Heart left ventricle (tissue), 16 donors: Measurements from ENCODE around the gene GDF10. TPM values are rescaled to one million over a fixed set of nuclear protein-coding genes. Genes with fewer than 3 reads are reported as not detected.

Experiments used
- ATAC-seq, 4 donors: fragments of 200-7000 bp; cut with Tn5 transposase; one replicate each; pipeline ENCODE4 v1.9.1; 2020 to 2022; ENCODE audit warnings: moderate library complexity in 4 of 4, mild to moderate bottlenecking in 3 of 4, moderate number of reproducible peaks in 1 of 4
- DNase-seq, 5 donors: peaks; one replicate each; pipeline ENCODE4 v3.0.0-alpha.2; 2020
- H3K27ac ChIP-seq, 12 donors: fragments of 200-600 bp; sonication (generic) in 4 of 12; one replicate each; pipeline versions ENCODE4 v1.5.0 to v1.8.0; 2016 to 2022; ENCODE audit warnings: mild to moderate bottlenecking in 2 of 12
- H3K27me3 ChIP-seq, 9 donors: fragments of 200-600 bp; sonication (generic) in 2 of 9; one replicate each; pipeline versions ENCODE4 v1.5.1 to v1.8.0; 2016 to 2022; ENCODE audit warnings: mild to moderate bottlenecking in 3 of 9
- H3K36me3 ChIP-seq, 9 donors: fragments of 200-600 bp; sonication (generic) in 2 of 9; one replicate each; pipeline versions ENCODE4 v1.5.0 to v1.8.0; 2018 to 2022; ENCODE audit warnings: mild to moderate bottlenecking in 2 of 9
- H3K4me1 ChIP-seq, 12 donors: fragments of 200-600 bp; sonication (generic) in 4 of 12; one replicate each; pipeline versions ENCODE4 v1.5.0 to v1.8.0; 2016 to 2022; ENCODE audit warnings: mild to moderate bottlenecking in 3 of 12
- H3K4me3 ChIP-seq, 12 donors: fragments of 200-600 bp; sonication (generic) in 4 of 12; one replicate each; pipeline versions ENCODE4 v1.5.0 to v1.8.0; 2017 to 2022; ENCODE audit warnings: mild to moderate bottlenecking in 9 of 12, moderate library complexity in 4 of 12
- H3K9me3 ChIP-seq, 12 donors: fragments of 200-600 bp; sonication (generic) in 4 of 12; one replicate each; pipeline versions ENCODE4 v1.5.0 to v1.8.0; 2016 to 2022; ENCODE audit warnings: mild to moderate bottlenecking in 1 of 12
- CTCF ChIP-seq, 12 donors: fragments of 200-600 bp; sonication (generic) in 4 of 12; IDR thresholded peaks; one replicate each; pipeline versions ENCODE4 v1.5.0 to v1.8.0; 2018 to 2022; ENCODE audit warnings: antibody characterized with exemption in 12 of 12, mild to moderate bottlenecking in 5 of 12
- POLR2A ChIP-seq, 2 donors: fragments of 450-650 bp; IDR thresholded peaks; one replicate each; pipeline ENCODE4 v1.6.1; 2017; ENCODE audit warnings: antibody characterized with exemption in 2 of 2, mild to moderate bottlenecking in 2 of 2, moderate library complexity in 2 of 2
- WGBS, 4 donors: extraction: QIAGEN DNeasy Blood & Tissue Kit in 2 of 4; methylation state at CpG; one replicate each; pipeline versions ENCODE4 v1.1.5 to v1.1.7; 2013 to 2018; 5-methylcytosine and 5-hydroxymethylcytosine counted together
- intact Hi-C, 10 donors: fragments of 100-400 bp; cut with DNase I; formaldehyde crosslinking; loops; one replicate each; pipeline versions ENCODE4 v1.11.1 to v1.14.2; 2022
- polyA plus RNA-seq, 2 donors: library from polyadenylated mRNA; stranded (reverse); fragments of 200-250 nt; gene quantifications; one replicate each; pipeline ENCODE4 v1.2.3, GENCODE V29; 2013
- total RNA-seq, 9 donors: library from RNA; depleted of rRNA in 2 of 9; stranded (reverse); fragments of >200 nt in 2 of 9; fragmentation: NEBNext Ultra II Directional in 3 of 9; extraction: Animal tissue kit (Norgen Biotek cat#: 25700) in 3 of 9; gene quantifications; one replicate each; pipeline versions ENCODE4 v1.1.0 to v1.2.4, GENCODE V29; 2016 to 2023
- donor health status: ischemic (EF 13 %, LVEDD 7.1; RV severe dilation, severe dysfunction).
- donor health status: healthy with polysubstance abuse.
- donor health status: DM: no; HTN: yes; CAD: no.
- donor health status: DM: no; HTN: no; CAD: no.
- donor health status: ischemic (EF 25% LVEDD 6.9; RV normal size, moderate dysfunction).
- donor health status: ischemic (EF 25% LVEDD 5.7; RV mildly dilated, moderate dysfunction).
- donor health status: healthy.
- donor health status: DM: yes; HTN: yes; CAD: no.
- donor health status: ischemic (EF 35%, LVEDD 5.7; RV mildly dilated, moderate dysfunction).
- donor health status: nonischemic (EF 11% LVEDD 7.7; RV severe dilation, severe dysfunction).
- donor health status: DM: yes; HTN: yes; CAD: no.
- donor health status: PGD.
- donor health status: ischemic (EF 29% LVEDD 5.4; RV normal size, mild dysfunction).
- donor health status: nonischemic (EF 23%, LVEDD 6.1; RV moderate dilation, normal function).

The GDF10 gene
- total and polyA plus RNA-seq, 11 donors, result 0.19 to 1.6 (median 0.30) TPM; not detected in 3

- TF ChIP-seq CTCF (IDR thresholded peaks at IDR 0.05) (no peak), POLR2A (IDR thresholded peaks at IDR 0.05) (no peak)
- no peak overlapping the region for H3K27ac ChIP-seq
- no peak for DNase-seq
- H3K9me3 ChIP-seq, result peaks cover 0 to 19% (median 0%) of the 10 kb centered on the region in 12 donors
- no peak overlapping the region for H3K4me3 ChIP-seq
- H3K36me3 ChIP-seq, result no peaks in the 10 kb centered on the region
- intact Hi-C loops, result no loop called here
- no peak for ATAC-seq
- peaks cover 0 to 4% (median 0%) of the 10 kb centered on the region in 9 donors for H3K27me3 ChIP-seq
- WGBS, 4 donors, result 49 to 87% (median 66%) methylated on average over 2 of the region's 2 CpGs
- H3K4me1 ChIP-seq, result peaks cover 0 to 11% (median 0%) of the 10 kb centered on the region in 12 donors
These were observed 23.9 kb upstream of the GDF10 start for GRCh38 chr10:47276071-47276470.

- no peak overlapping the region for H3K4me3 ChIP-seq
- H3K27me3 ChIP-seq, result peaks cover 0 to 4% (median 0%) of the 10 kb centered on the region in 9 donors
- DNase-seq (no peak), ATAC-seq (peak in 3 of 4 donors; percentile 34 to 66 (median 55))
- peaks cover 0 to 18% (median 0%) of the 10 kb centered on the region in 12 donors for H3K9me3 ChIP-seq
- no peaks in the 10 kb centered on the region for H3K36me3 ChIP-seq
- intact Hi-C loops, result no loop called here
- TF ChIP-seq CTCF (IDR thresholded peaks at IDR 0.05), result no peak
- no peak for TF ChIP-seq POLR2A (IDR thresholded peaks at IDR 0.05)
- peaks cover 0 to 11% (median 0%) of the 10 kb centered on the region in 12 donors for H3K4me1 ChIP-seq
- no peak overlapping the region for H3K27ac ChIP-seq
- 76 to 80% (median 78%) methylated on average over 11 of the region's 11 CpGs for WGBS, 4 donors
These were observed 23.2 kb upstream of the GDF10 start for GRCh38 chr10:47276576-47277351.

GRCh38 chr10:47277352-47278151 is 22.4 kb upstream of the GDF10 start:
- DNase-seq, result no peak
- peak in 2 of 4 donors; percentile 38 to 49 for ATAC-seq
- H3K27ac ChIP-seq, result no peak overlapping the region
- intact Hi-C loops, result no loop called here
- peaks cover 0 to 11% (median 0%) of the 10 kb centered on the region in 12 donors for H3K9me3 ChIP-seq
- TF ChIP-seq POLR2A (IDR thresholded peaks at IDR 0.05) (no peak), CTCF (IDR thresholded peaks at IDR 0.05) (no peak)
- H3K4me1 ChIP-seq, result peaks cover 0 to 11% (median 0%) of the 10 kb centered on the region in 12 donors
- 0 to 68% (median 57%) methylated on average over 1 to 7 of the region's 7 CpGs for WGBS, 4 donors
- H3K36me3 ChIP-seq, result no peaks in the 10 kb centered on the region
- H3K27me3 ChIP-seq, result peaks cover 0 to 4% (median 0%) of the 10 kb centered on the region in 9 donors
- H3K4me3 ChIP-seq, result no peak overlapping the region

GRCh38 chr10:47278152-47278473 is 21.9 kb upstream of the GDF10 start:
- Histone ChIP-seq H3K36me3 (no peaks in the 10 kb centered on the region), H3K27me3 (peaks cover 0 to 4% (median 0%) of the 10 kb centered on the region in 9 donors), H3K9me3 (peaks cover 0 to 6% (median 0%) of the 10 kb centered on the region in 12 donors), H3K27ac (no peak overlapping the region), H3K4me1 (peaks cover 0 to 11% (median 0%) of the 10 kb centered on the region in 12 donors), H3K4me3 (no peak overlapping the region)
- peak in 1 of 4 donors; percentile 20 for ATAC-seq
- no peak for DNase-seq
- intact Hi-C loops, result no loop called here
- 86 to 100% (median 89%) methylated on average over 2 to 15 of the region's 15 CpGs for WGBS, 4 donors
- TF ChIP-seq CTCF (IDR thresholded peaks at IDR 0.05) (no peak), POLR2A (IDR thresholded peaks at IDR 0.05) (no peak)
